HG03457 (cell line): ENCODE data around the gene OPRL1.

Experiments
- ATAC-seq: cut with Tn5 transposase; IDR thresholded peaks from one replicate; pipeline ENCODE4 v1.9.1; 2021; ENCODE audit warnings: moderate number of reproducible peaks; ENCODE audit not compliant: unreplicated experiment

OPRL1 gene

GRCh38 chr20:64070244-64070993, 9.5 kb upstream of the OPRL1 start:
- no peak for ATAC-seq

- ATAC-seq = no peak
Observed at GRCh38 chr20:64071341-64072332, 8.2 kb upstream of the OPRL1 start.

- no peak for ATAC-seq
Observed at GRCh38 chr20:64072498-64073063, 7.3 kb upstream of the OPRL1 start.

- no peak for ATAC-seq
Observed at GRCh38 chr20:64073476-64074183, 6.3 kb upstream of the OPRL1 start.

- ATAC-seq = no peak
Observed at GRCh38 chr20:64074184-64074789, 5.6 kb upstream of the OPRL1 start.

GRCh38 chr20:64074963-64075362, 4.9 kb upstream of the OPRL1 start:
- no peak for ATAC-seq

- no peak for ATAC-seq
Observed at GRCh38 chr20:64075556-64075955, 4.3 kb upstream of the OPRL1 start.

- no peak for ATAC-seq
Observed at GRCh38 chr20:64076061-64076997, 3.6 kb upstream of the OPRL1 start.

GRCh38 chr20:64077094-64077493, 2.8 kb upstream of the OPRL1 start:
- ATAC-seq = no peak

GRCh38 chr20:64077541-64077875, 2.4 kb upstream of the OPRL1 start:
- no peak for ATAC-seq

- no peak for ATAC-seq
Observed at GRCh38 chr20:64077876-64078551, 1.9 kb upstream of the OPRL1 start.

GRCh38 chr20:64078934-64079272, 979 bp upstream of the OPRL1 start:
- ATAC-seq = no peak

- ATAC-seq = no peak
Observed at GRCh38 chr20:64079273-64080012, 439 bp upstream of the OPRL1 start, which contains the start of gene RGS19. RGS19 (minus strand) TSS chr20:64079518; CDS start chr20:64076886, 2,632 bp downstream.

- ATAC-seq = no peak
Observed at GRCh38 chr20:64080813-64081623, 1.1 kb downstream of the OPRL1 start.

GRCh38 chr20:64081624-64081964, 1.7 kb downstream of the OPRL1 start:
- ATAC-seq = no peak

- ATAC-seq = no peak
Observed at GRCh38 chr20:64082126-64082731, 2.3 kb downstream of the OPRL1 start.

- no peak for ATAC-seq
Observed at GRCh38 chr20:64082820-64083377, 3.0 kb downstream of the OPRL1 start.
